PC-9 (cell line): ENCODE data around the gene GCDH.

Source experiments
- CTCF ChIP-seq: fragments of 200-600 bp; sonication (generic); conservative IDR thresholded peaks from 2 replicates; pipeline ENCODE4 v1.6.1; 2017; ENCODE audit warnings: mixed run types, antibody characterized with exemption, mild to moderate bottlenecking, moderate library complexity
- EZH2 ChIP-seq: fragments of 200-600 bp; sonication (generic); IDR thresholded peaks from 2 replicates; pipeline ENCODE4 v1.8.0; 2017; ENCODE audit warnings: antibody characterized with exemption, low read depth

- TF ChIP-seq CTCF, result no peak
- TF ChIP-seq EZH2, result no peak
These were observed 21.6 kb downstream of the GCDH start for GRCh38 chr19:12912571-12912970.
